ENCODE data around the gene PPP1R3A. TPM values are rescaled to one million over a fixed set of nuclear protein-coding genes. Genes with fewer than 3 reads are reported as not detected.

PPP1R3A gene
- total RNA-seq, 2 experiments from 2014 or later, result not detected

GRCh38 chr7:113915956-113916355 lies 2.9 kb downstream of the PPP1R3A start:
- ChIA-PET CTCF (interaction anchor here (0.6 kb wide), 1 partner anchor 1834 kb away, joined by 3 read pairs; no protein-coding TSS in a partner anchor), POLR2A (no interaction called here)
- H3K36me3 Mint-ChIP-seq, result no peaks in the 10 kb centered on the region
- no peaks in the 10 kb centered on the region for H3K9me3 Mint-ChIP-seq
- intact Hi-C loops (cut with micrococcal nuclease), result no loop called here
- no peak overlapping the region for H3K4me3 Mint-ChIP-seq
- no peaks in the 10 kb centered on the region for H3K4me1 Mint-ChIP-seq (ENCODE audit: low read depth)
- no peaks in the 10 kb centered on the region for H3K27me3 Mint-ChIP-seq
- H3K27ac Mint-ChIP-seq, result no peak overlapping the region
- no peak for DNase-seq

GRCh38 chr7:113912876-113913275 lies 5.9 kb downstream of the PPP1R3A start:
- no peaks in the 10 kb centered on the region for H3K36me3 Mint-ChIP-seq
- CTCF ChIA-PET, result no interaction called here
- no peak for DNase-seq
- no peaks in the 10 kb centered on the region for H3K4me1 Mint-ChIP-seq (ENCODE audit: low read depth)
- H3K9me3 Mint-ChIP-seq, result no peaks in the 10 kb centered on the region
- no peak overlapping the region for H3K4me3 Mint-ChIP-seq
- H3K27ac Mint-ChIP-seq, result no peak overlapping the region
- no peaks in the 10 kb centered on the region for H3K27me3 Mint-ChIP-seq
- POLR2A ChIA-PET, result no interaction called here
- intact Hi-C loops (cut with micrococcal nuclease), result no loop called here

GRCh38 chr7:113907617-113908016 lies 11.2 kb downstream of the PPP1R3A start:
- Mint-ChIP-seq H3K27me3 (peaks cover 2% of the 10 kb centered on the region), H3K9me3 (no peaks in the 10 kb centered on the region), H3K27ac (no peak overlapping the region), H3K4me3 (no peak overlapping the region), H3K36me3 (no peaks in the 10 kb centered on the region), H3K4me1 (ENCODE audit: low read depth) (no peaks in the 10 kb centered on the region)
- CTCF ChIA-PET, result no interaction called here
- no peak for DNase-seq
- intact Hi-C loops (cut with micrococcal nuclease), result no loop called here
- POLR2A ChIA-PET, result no interaction called here

- Mint-ChIP-seq H3K27me3 (peaks cover 2% of the 10 kb centered on the region), H3K4me1 (ENCODE audit: low read depth) (no peaks in the 10 kb centered on the region), H3K36me3 (no peaks in the 10 kb centered on the region), H3K9me3 (no peaks in the 10 kb centered on the region), H3K27ac (no peak overlapping the region), H3K4me3 (no peak overlapping the region)
- CTCF ChIA-PET, result no interaction called here
- intact Hi-C loops (cut with micrococcal nuclease), result no loop called here
- DNase-seq, result no peak
- POLR2A ChIA-PET, result no interaction called here
Measured at GRCh38 chr7:113904521-113904920, 14.3 kb downstream of the PPP1R3A start.

GRCh38 chr7:113892818-113893217 lies 26.0 kb downstream of the PPP1R3A start:
- no peaks in the 10 kb centered on the region for H3K36me3 Mint-ChIP-seq
- intact Hi-C loops (cut with micrococcal nuclease), result no loop called here
- DNase-seq, result no peak
- POLR2A ChIA-PET, result no interaction called here
- no peaks in the 10 kb centered on the region for H3K4me1 Mint-ChIP-seq (ENCODE audit: low read depth)
- no peaks in the 10 kb centered on the region for H3K27me3 Mint-ChIP-seq
- no peaks in the 10 kb centered on the region for H3K9me3 Mint-ChIP-seq
- no peak overlapping the region for H3K4me3 Mint-ChIP-seq
- CTCF ChIA-PET, result no interaction called here
- no peak overlapping the region for H3K27ac Mint-ChIP-seq

- Mint-ChIP-seq H3K9me3 (no peaks in the 10 kb centered on the region), H3K36me3 (no peaks in the 10 kb centered on the region), H3K4me3 (no peak overlapping the region), H3K4me1 (ENCODE audit: low read depth) (no peaks in the 10 kb centered on the region), H3K27me3 (no peaks in the 10 kb centered on the region), H3K27ac (no peak overlapping the region)
- CTCF ChIA-PET, result no interaction called here
- intact Hi-C loops (cut with micrococcal nuclease), result no loop called here
- DNase-seq, result no peak
- POLR2A ChIA-PET, result no interaction called here
Measured at GRCh38 chr7:113891828-113892227, 27.0 kb downstream of the PPP1R3A start.

GRCh38 chr7:113891031-113891350 lies 27.8 kb downstream of the PPP1R3A start:
- no peaks in the 10 kb centered on the region for H3K36me3 Mint-ChIP-seq
- POLR2A ChIA-PET, result no interaction called here
- no peaks in the 10 kb centered on the region for H3K4me1 Mint-ChIP-seq (ENCODE audit: low read depth)
- H3K27me3 Mint-ChIP-seq, result no peaks in the 10 kb centered on the region
- CTCF ChIA-PET, result no interaction called here
- DNase-seq, result no peak
- H3K27ac Mint-ChIP-seq, result no peak overlapping the region
- intact Hi-C loops (cut with micrococcal nuclease), result no loop called here
- peaks cover 3% of the 10 kb centered on the region for H3K9me3 Mint-ChIP-seq
- no peak overlapping the region for H3K4me3 Mint-ChIP-seq

GRCh38 chr7:113890331-113891030 lies 28.3 kb downstream of the PPP1R3A start:
- POLR2A ChIA-PET, result no interaction called here
- H3K27ac Mint-ChIP-seq, result no peak overlapping the region
- no peaks in the 10 kb centered on the region for H3K27me3 Mint-ChIP-seq
- intact Hi-C loops (cut with micrococcal nuclease), result no loop called here
- no peaks in the 10 kb centered on the region for H3K36me3 Mint-ChIP-seq
- no peak overlapping the region for H3K4me3 Mint-ChIP-seq
- no peak for DNase-seq
- peaks cover 3% of the 10 kb centered on the region for H3K9me3 Mint-ChIP-seq
- CTCF ChIA-PET, result no interaction called here
- no peaks in the 10 kb centered on the region for H3K4me1 Mint-ChIP-seq (ENCODE audit: low read depth)

GRCh38 chr7:113883096-113883495 lies 35.7 kb downstream of the PPP1R3A start:
- no peak for DNase-seq
- H3K4me3 Mint-ChIP-seq, result no peak overlapping the region
- intact Hi-C loops (cut with micrococcal nuclease), result no loop called here
- peaks cover 3% of the 10 kb centered on the region for H3K9me3 Mint-ChIP-seq
- ChIA-PET CTCF (no interaction called here), POLR2A (no interaction called here)
- H3K4me1 Mint-ChIP-seq (ENCODE audit: low read depth), result no peaks in the 10 kb centered on the region
- H3K36me3 Mint-ChIP-seq, result no peaks in the 10 kb centered on the region
- H3K27ac Mint-ChIP-seq, result no peak overlapping the region
- H3K27me3 Mint-ChIP-seq, result no peaks in the 10 kb centered on the region

GRCh38 chr7:113880559-113880958 lies 38.2 kb downstream of the PPP1R3A start:
- CTCF ChIA-PET, result no interaction called here
- intact Hi-C loops (cut with micrococcal nuclease), result no loop called here
- no peak overlapping the region for H3K4me3 Mint-ChIP-seq

GRCh38 chr7:113878394-113878992 lies 40.3 kb downstream of the PPP1R3A start:
- POLR2A ChIA-PET, result no interaction called here
- H3K9me3 Mint-ChIP-seq, result no peaks in the 10 kb centered on the region
- intact Hi-C loops (cut with micrococcal nuclease), result no loop called here

More at GRCh38 chr7:113880559-113880958, 38.2 kb downstream of the PPP1R3A start:
- Mint-ChIP-seq H3K36me3 (no peaks in the 10 kb centered on the region), H3K27me3 (no peaks in the 10 kb centered on the region), H3K9me3 (no peaks in the 10 kb centered on the region), H3K4me1 (ENCODE audit: low read depth) (no peaks in the 10 kb centered on the region), H3K27ac (no peak overlapping the region)
- DNase-seq, result no peak
- POLR2A ChIA-PET, result no interaction called here

GRCh38 chr7:113875224-113875623 lies 43.6 kb downstream of the PPP1R3A start:
- intact Hi-C loops (cut with micrococcal nuclease), result no loop called here
- Mint-ChIP-seq H3K27me3 (no peaks in the 10 kb centered on the region), H3K9me3 (no peaks in the 10 kb centered on the region), H3K4me3 (no peak overlapping the region), H3K27ac (no peak overlapping the region), H3K36me3 (no peaks in the 10 kb centered on the region), H3K4me1 (ENCODE audit: low read depth) (no peaks in the 10 kb centered on the region)
- ChIA-PET POLR2A (no interaction called here), CTCF (no interaction called here)
- no peak for DNase-seq

More at GRCh38 chr7:113878394-113878992, 40.3 kb downstream of the PPP1R3A start:
- H3K27ac Mint-ChIP-seq, result no peak overlapping the region
- no peaks in the 10 kb centered on the region for H3K36me3 Mint-ChIP-seq
- DNase-seq, result no peak
- CTCF ChIA-PET, result interaction anchor here (1.1 kb wide), 1 partner anchor 15 kb away, joined by 3 read pairs; no protein-coding TSS in a partner anchor
- H3K4me1 Mint-ChIP-seq (ENCODE audit: low read depth), result no peaks in the 10 kb centered on the region
- H3K4me3 Mint-ChIP-seq, result no peak overlapping the region
- no peaks in the 10 kb centered on the region for H3K27me3 Mint-ChIP-seq

GRCh38 chr7:113873554-113874151 lies 45.2 kb downstream of the PPP1R3A start:
- no peak overlapping the region for H3K4me3 Mint-ChIP-seq
- H3K4me1 Mint-ChIP-seq (ENCODE audit: low read depth), result no peaks in the 10 kb centered on the region
- no peaks in the 10 kb centered on the region for H3K27me3 Mint-ChIP-seq
- intact Hi-C loops (cut with micrococcal nuclease), result no loop called here
- ChIA-PET CTCF (no interaction called here), POLR2A (no interaction called here)
- no peak for DNase-seq
- H3K9me3 Mint-ChIP-seq, result no peaks in the 10 kb centered on the region
- no peaks in the 10 kb centered on the region for H3K36me3 Mint-ChIP-seq
- no peak overlapping the region for H3K27ac Mint-ChIP-seq

Data from activated CD4-positive, alpha-beta memory T cell treated with anti-CD3 and anti-CD28 coated beads for 36 hours (primary cell).